GM06990 (cell line): ENCODE data around the gene DOCK7.

Experiments used
- DNase-seq: peaks from one replicate; pipeline ENCODE4 v3.0.0-alpha.2; 2011; ENCODE audit not compliant: insufficient read length; ENCODE audit errors: extremely low read depth
- H3K27me3 ChIP-seq: replicated peaks from 2 replicates; pipeline ENCODE4 v1.6.0; 2011; ENCODE audit warnings: low read length; ENCODE audit not compliant: control insufficient read depth, insufficient read depth
- H3K36me3 ChIP-seq: 2 replicates; pipeline ENCODE4 v1.5.1; 2011; ENCODE audit warnings: low read length; ENCODE audit not compliant: control insufficient read depth, insufficient read depth
- H3K4me3 ChIP-seq: replicated peaks from 2 replicates; pipeline ENCODE4 v1.5.1; 2011; ENCODE audit warnings: low read depth, mild to moderate bottlenecking, control low read depth, low read length
- TF ChIP-seq, protein P1 (sequence below): IDR thresholded peaks from 2 replicates; pipeline ENCODE4 v1.5.1; 2011; ENCODE audit warnings: low read length, control low read depth, mild to moderate bottlenecking, inconsistent platforms; ENCODE audit not compliant: insufficient read depth, poor library complexity, severe bottlenecking

The DOCK7 gene

GRCh38 chr1:62438163-62438562 lies 250.0 kb downstream of the DOCK7 start:
- Histone ChIP-seq H3K4me3 (peak overlapping the region; percentile 86), H3K36me3 (peaks cover 3% of the 10 kb centered on the region), H3K27me3 (no peaks in the 10 kb centered on the region)
- DNase-seq, result no peak
- TF ChIP-seq, protein P1, sequence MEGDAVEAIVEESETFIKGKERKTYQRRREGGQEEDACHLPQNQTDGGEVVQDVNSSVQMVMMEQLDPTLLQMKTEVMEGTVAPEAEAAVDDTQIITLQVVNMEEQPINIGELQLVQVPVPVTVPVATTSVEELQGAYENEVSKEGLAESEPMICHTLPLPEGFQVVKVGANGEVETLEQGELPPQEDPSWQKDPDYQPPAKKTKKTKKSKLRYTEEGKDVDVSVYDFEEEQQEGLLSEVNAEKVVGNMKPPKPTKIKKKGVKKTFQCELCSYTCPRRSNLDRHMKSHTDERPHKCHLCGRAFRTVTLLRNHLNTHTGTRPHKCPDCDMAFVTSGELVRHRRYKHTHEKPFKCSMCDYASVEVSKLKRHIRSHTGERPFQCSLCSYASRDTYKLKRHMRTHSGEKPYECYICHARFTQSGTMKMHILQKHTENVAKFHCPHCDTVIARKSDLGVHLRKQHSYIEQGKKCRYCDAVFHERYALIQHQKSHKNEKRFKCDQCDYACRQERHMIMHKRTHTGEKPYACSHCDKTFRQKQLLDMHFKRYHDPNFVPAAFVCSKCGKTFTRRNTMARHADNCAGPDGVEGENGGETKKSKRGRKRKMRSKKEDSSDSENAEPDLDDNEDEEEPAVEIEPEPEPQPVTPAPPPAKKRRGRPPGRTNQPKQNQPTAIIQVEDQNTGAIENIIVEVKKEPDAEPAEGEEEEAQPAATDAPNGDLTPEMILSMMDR, result no peak

DNA sequence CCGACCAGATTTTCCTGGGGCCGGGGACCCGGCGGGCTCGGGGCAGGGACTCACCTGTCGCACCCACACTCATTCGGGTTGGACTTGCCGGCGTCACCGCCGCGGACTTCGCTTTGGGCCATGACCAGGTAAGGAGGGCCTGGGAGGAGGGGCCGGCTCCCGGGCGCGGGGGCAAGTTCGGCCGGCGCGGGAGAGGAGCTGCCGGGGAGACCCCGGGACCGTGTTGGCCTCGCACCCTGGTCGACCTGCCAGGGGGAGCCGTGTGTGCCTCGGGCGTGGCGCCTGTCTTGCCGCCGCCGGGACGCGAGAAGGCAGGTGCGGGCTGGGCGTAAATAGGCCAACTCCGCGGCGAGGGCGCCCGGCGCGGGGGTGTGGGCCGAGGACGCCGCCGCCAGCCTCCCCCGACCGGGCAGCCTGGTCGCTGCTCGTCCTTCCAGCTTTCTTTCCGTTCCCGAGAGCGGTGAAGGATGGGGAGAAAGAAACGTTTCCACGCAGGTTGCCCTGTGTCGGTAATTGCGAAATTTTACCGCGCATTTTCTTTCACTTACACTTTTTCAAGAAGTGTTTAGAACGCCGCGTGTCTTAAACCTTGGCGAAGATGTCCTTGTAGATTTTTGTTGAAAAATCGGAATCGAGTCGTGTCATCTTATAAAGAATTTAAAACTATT lies 250.8 kb downstream of the DOCK7 start:
- peak overlapping the region; percentile 86 for H3K4me3 ChIP-seq
- no peak for DNase-seq

DNA sequence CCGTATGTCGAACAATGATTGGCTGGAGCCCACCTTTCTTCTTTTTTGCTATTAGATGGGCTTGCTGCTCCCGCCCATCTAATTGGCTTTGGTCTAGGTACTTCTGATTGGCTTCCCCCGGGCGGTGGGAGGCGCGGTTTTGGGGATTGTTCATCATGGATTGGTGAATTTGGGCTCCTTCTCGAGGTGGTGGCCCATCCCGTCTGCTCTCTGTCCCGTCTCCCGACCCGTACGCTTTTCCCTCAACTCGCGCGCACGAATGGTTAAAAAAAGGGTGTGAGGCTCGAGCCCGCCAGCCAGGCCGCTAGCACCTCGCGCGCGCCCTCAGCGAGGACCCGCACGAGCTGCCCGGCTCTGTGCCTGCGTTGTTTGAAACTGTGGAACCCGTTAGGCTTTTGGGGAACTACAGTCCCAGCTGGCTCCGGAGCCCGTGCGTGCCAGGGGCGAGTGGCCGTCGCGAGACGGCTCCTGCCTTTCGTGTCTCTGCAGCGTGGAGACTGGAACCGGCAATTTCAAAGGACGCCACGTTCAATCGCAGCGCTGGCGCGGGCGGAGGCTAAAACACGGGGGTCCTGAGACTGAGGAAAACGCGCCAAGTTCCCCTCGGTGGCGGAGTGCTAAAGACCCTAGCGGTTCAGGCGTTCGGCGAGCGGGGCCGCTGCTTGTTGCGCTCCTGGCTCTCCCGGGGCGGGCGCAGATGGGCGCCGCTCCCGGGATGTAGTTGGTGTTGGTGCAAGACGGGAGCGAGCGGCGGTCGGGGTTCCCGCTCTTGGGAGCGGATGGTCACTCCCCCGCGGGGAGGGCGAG lies 251.5 kb downstream of the DOCK7 start, which contains the start of gene USP1:
TSS of gene USP1 (plus strand) at position 584 of the 807 bp plus-strand sequence. CDS start 2,819 bp downstream, outside the sequence.
- TF ChIP-seq, protein P1, result no peak
- DNase-seq, result peak; percentile 95
- Histone ChIP-seq H3K36me3 (peaks cover under 1% of the 10 kb centered on the region), H3K4me3 (peak within 1 kb of the TSS; percentile 86), H3K27me3 (no peaks in the 10 kb centered on the region)

More for the DNA sequence above, 250.8 kb downstream of the DOCK7 start:
- TF ChIP-seq, protein P1, result no peak
- Histone ChIP-seq H3K27me3 (no peaks in the 10 kb centered on the region), H3K36me3 (peaks cover 2% of the 10 kb centered on the region)

DNA sequence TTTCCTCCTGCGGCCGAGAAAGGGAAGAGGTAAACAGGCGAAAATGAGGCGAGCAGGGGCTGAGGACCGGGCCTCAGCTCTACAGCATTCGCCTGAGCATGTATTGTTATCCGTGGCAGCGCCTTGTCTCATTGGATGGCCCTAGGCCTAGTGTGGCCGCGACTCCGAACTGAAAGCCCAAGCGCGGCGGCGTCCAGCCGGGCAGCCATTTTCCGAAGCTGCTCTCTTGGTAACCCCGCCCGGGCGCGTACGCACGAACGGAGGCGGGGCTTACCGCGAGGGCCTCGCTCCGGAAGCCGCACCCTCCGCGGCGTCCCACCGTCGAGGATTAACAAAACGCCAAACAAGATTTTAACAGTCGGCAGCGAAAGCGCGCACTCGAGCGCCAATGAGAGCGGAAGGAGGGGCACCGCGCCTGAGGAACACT lies 252.1 kb downstream of the DOCK7 start:
- no peaks in the 10 kb centered on the region for H3K36me3 ChIP-seq
- no peaks in the 10 kb centered on the region for H3K27me3 ChIP-seq
- peak overlapping the region; percentile 86 for H3K4me3 ChIP-seq
- peak; percentile 99 for DNase-seq
- TF ChIP-seq, protein P1, result no peak

DNA sequence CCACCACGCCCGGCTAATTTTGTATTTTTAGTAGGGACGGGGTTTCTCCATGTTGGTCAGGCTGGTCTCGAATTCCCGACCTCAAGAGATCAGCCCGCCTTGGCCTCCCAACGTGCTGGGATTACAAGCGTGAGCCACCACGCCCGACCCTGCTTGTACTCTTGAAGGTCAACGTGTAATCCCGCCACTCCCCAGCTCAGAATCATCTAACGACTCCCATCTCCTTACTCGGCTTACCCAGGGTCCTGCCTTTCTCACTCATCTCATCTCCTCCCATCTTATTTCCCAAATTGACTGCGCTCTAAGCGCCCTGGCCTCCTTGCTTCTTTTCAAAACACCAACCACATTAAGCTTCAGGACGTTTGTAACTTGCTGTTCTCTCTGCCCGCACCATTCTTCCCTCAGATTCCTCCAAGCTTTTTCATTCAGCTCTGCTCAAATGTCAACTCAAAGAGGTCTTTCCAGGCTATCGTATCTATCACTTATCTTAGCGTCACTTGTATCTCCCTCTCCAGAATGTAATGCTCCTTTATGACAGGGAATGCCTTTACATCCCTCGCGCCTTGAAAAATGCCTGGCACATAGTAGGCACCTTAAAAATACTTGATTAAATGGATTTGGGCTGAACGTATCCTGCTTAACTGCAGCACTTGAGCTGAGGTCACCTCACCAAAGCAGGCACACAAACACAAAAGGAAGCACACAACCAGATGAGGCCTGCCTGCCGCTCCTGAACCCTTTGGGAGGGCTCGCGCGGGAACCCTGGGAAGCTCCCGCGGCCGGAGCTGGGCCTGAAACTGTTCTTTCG lies 252.8 kb downstream of the DOCK7 start:
- H3K36me3 ChIP-seq, result no peaks in the 10 kb centered on the region
- TF ChIP-seq, protein P1, result no peak
- DNase-seq, result no peak
- H3K4me3 ChIP-seq, result peak overlapping the region; percentile 86
- no peaks in the 10 kb centered on the region for H3K27me3 ChIP-seq
